K562 (cell line): Measurements from ENCODE around the gene SPIRE1.

ENCODE experiments used
- PHF20 ChIP-seq: fragments of 450-650 bp; IDR thresholded peaks from 2 replicates; pipeline ENCODE4 v1.6.1; 2018; ENCODE audit not compliant: partially characterized antibody
- TF ChIP-seq, protein P1 (sequence below), 2 experiments: fragments of 450-650 bp in 1 of 2; sonication (generic) in 1 of 2; formaldehyde crosslinking in 1 of 2; IDR thresholded peaks; 2 replicates each; pipeline versions ENCODE4 v1.7.1 to v1.9.0; 2016 to 2022; ENCODE audit warnings: inconsistent platforms in 1 of 2, mild to moderate bottlenecking in 1 of 2, missing genetic modification reagents in 1 of 2

DNA sequence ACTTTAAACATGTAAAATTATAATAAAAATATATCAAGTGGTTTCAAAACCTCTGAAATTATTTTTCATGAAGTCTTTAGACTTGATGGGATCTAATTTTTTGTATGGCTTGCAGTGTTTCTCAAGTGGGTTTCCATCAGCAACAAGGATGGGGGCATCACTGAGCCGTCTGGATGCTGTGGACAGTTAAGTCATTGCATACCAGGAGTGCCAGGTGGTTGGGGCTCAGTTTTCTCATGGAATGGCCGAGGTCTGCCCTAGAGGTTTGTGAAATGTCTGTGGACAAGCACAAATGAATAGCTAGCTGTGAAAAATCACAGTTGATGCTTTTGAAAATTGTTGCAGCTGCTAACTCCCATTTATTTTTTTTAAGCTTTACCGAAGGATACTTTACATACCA lies 248.4 kb downstream of the SPIRE1 start:
- TF ChIP-seq, protein P1, sequence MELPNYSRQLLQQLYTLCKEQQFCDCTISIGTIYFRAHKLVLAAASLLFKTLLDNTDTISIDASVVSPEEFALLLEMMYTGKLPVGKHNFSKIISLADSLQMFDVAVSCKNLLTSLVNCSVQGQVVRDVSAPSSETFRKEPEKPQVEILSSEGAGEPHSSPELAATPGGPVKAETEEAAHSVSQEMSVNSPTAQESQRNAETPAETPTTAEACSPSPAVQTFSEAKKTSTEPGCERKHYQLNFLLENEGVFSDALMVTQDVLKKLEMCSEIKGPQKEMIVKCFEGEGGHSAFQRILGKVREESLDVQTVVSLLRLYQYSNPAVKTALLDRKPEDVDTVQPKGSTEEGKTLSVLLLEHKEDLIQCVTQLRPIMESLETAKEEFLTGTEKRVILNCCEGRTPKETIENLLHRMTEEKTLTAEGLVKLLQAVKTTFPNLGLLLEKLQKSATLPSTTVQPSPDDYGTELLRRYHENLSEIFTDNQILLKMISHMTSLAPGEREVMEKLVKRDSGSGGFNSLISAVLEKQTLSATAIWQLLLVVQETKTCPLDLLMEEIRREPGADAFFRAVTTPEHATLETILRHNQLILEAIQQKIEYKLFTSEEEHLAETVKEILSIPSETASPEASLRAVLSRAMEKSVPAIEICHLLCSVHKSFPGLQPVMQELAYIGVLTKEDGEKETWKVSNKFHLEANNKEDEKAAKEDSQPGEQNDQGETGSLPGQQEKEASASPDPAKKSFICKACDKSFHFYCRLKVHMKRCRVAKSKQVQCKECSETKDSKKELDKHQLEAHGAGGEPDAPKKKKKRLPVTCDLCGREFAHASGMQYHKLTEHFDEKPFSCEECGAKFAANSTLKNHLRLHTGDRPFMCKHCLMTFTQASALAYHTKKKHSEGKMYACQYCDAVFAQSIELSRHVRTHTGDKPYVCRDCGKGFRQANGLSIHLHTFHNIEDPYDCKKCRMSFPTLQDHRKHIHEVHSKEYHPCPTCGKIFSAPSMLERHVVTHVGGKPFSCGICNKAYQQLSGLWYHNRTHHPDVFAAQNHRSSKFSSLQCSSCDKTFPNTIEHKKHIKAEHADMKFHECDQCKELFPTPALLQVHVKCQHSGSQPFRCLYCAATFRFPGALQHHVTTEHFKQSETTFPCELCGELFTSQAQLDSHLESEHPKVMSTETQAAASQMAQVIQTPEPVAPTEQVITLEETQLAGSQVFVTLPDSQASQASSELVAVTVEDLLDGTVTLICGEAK (IDR thresholded peaks at IDR 0.05), result no peak
- TF ChIP-seq, protein P1 (CRISPR knock-in tag; IDR thresholded peaks at IDR 0.05), result no peak
- no peak for TF ChIP-seq PHF20
